Measurements from ENCODE around the gene DGCR2. TPM values are rescaled to one million over a fixed set of nuclear protein-coding genes. Genes with fewer than 3 reads are reported as not detected.
"Not testable (repeated sequence)": the region's sequence is repeated elsewhere in the genome, so short reads cannot be mapped to it uniquely, and the experiment has no call there.

DGCR2 gene
- total and polyA plus RNA-seq, 4 experiments from 2014 or later, result 33.1 to 66.7 (median 56.6) TPM

- peaks cover 13 to 30% (median 17%) of the 10 kb centered on the region in 4 donors for H3K4me1 Mint-ChIP-seq
- no peaks in the 10 kb centered on the region for H3K9me3 Mint-ChIP-seq
- peak overlapping the region in 2 of 7 donors; percentile 17 to 18 for H3K27ac Mint-ChIP-seq
- H3K4me1 ChIP-seq (ENCODE audit: insufficient read depth, low read length), result peaks cover 1% of the 10 kb centered on the region
- no peaks in the 10 kb centered on the region for H3K27me3 ChIP-seq (ENCODE audit: insufficient read depth, low read length)
- H3K4me3 ChIP-seq (ENCODE audit: low read length in 2 of 2), result no peak overlapping the region
- H3K4me3 Mint-ChIP-seq, result no peak overlapping the region
- no peaks in the 10 kb centered on the region for H3K9me3 ChIP-seq (ENCODE audit: control insufficient read depth in 1 of 2, low read length in 2 of 2)
- intact Hi-C loops (cut with micrococcal nuclease), result no loop called here
- no peak overlapping the region for H3K27ac ChIP-seq (ENCODE audit: low read depth, low read length)
- no peaks in the 10 kb centered on the region for H3K27me3 Mint-ChIP-seq
- ChIA-PET CTCF (ENCODE audit: partially characterized antibody) (no interaction called here), POLR2A (ENCODE audit: partially characterized antibody) (no interaction called here)
- H3K36me3 ChIP-seq (ENCODE audit: insufficient read depth, low read length), result peaks cover 20% of the 10 kb centered on the region
- no peak for DNase-seq
- H3K36me3 Mint-ChIP-seq, result peaks cover 20 to 34% of the 10 kb centered on the region in 2 donors
Observed at GRCh38 chr22:19090586-19091127, 31.6 kb downstream of the DGCR2 start.

DNA sequence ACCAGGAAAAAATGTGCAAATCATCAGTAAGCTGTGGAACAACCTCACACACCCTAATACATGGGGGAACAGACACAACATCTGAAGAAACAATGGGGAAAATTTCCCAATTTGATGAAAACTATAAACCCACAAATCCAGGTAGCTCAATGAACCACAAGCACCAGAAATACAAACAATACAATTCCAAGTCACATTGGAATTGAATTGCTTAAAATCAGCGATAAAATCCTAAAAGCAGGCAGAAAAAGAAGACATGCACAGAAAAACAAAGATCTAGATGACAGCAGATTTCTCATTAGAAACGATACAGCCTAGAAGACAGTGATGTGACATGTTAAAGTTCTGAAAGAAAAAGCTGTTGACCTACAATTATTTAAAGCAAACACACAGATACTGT is 32.0 kb downstream of the DGCR2 start:
- Mint-ChIP-seq H3K4me3 (no peak overlapping the region), H3K9me3 (no peaks in the 10 kb centered on the region), H3K27ac (peak overlapping the region in 1 of 7 donors; percentile 18), H3K4me1 (peaks cover 14 to 34% (median 20%) of the 10 kb centered on the region in 4 donors), H3K36me3 (peaks cover 25 to 38% of the 10 kb centered on the region in 2 donors), H3K27me3 (no peaks in the 10 kb centered on the region)
- ChIA-PET POLR2A (ENCODE audit: partially characterized antibody) (no interaction called here), CTCF (ENCODE audit: partially characterized antibody) (interaction anchor here (1.1 kb wide), 1 partner anchor 9 kb away, joined by 3 read pairs; no protein-coding TSS in a partner anchor)
- intact Hi-C loops (cut with micrococcal nuclease), result no loop called here
- Histone ChIP-seq H3K9me3 (ENCODE audit: control insufficient read depth in 1 of 2, low read length in 2 of 2) (no peaks in the 10 kb centered on the region), H3K4me1 (ENCODE audit: insufficient read depth, low read length) (peaks cover 6% of the 10 kb centered on the region), H3K4me3 (ENCODE audit: low read length in 2 of 2) (no peak overlapping the region), H3K36me3 (ENCODE audit: insufficient read depth, low read length) (peaks cover 25% of the 10 kb centered on the region), H3K27me3 (ENCODE audit: insufficient read depth, low read length) (no peaks in the 10 kb centered on the region), H3K27ac (ENCODE audit: low read depth, low read length) (no peak overlapping the region)
- DNase-seq, result no peak

DNA sequence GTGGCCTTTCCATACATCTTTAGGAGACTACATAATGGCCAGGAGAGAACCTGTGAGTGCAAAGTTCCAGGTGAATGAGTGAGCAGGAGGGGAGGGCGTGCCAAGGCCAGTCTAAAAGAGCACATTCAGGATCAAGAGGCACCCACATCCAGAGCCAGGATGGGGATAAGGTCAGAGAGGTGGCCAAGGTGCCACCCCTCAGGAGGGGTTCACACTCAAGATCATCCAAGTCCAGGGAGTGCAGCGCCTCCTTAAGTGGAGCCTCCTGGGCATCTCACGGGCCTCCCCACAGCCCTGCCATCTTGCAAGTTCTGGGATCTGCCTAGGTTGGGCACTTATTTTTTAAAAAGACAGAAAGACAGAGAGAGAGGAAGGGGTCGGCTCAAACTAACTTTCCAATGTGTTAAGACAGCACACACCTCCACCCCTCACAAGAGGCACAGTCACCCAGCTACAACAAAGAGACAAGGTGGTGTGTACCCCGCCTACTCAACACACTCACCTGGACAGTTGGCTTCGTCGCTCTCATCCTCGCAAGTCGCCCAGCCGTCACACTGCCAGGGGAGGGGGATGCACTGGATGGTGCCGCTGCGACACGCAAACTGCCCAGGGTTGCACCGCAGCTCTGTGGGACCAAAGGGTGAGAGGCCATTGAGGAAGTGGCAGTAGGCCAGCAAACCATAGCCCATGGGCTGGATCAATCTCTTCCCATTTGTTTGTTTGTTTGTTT is 33.2 kb downstream of the DGCR2 start:
- H3K27me3 Mint-ChIP-seq, result no peaks in the 10 kb centered on the region
- no peak for DNase-seq
- H3K4me1 Mint-ChIP-seq, result peaks cover 13 to 36% (median 21%) of the 10 kb centered on the region in 4 donors
- Histone ChIP-seq H3K9me3 (ENCODE audit: control insufficient read depth in 1 of 2, low read length in 2 of 2) (no peaks in the 10 kb centered on the region), H3K4me3 (ENCODE audit: low read length in 2 of 2) (no peak overlapping the region), H3K27ac (ENCODE audit: low read depth, low read length) (no peak overlapping the region), H3K27me3 (ENCODE audit: insufficient read depth, low read length) (no peaks in the 10 kb centered on the region), H3K4me1 (ENCODE audit: insufficient read depth, low read length) (peaks cover 6% of the 10 kb centered on the region), H3K36me3 (ENCODE audit: insufficient read depth, low read length) (peaks cover 27% of the 10 kb centered on the region)
- peaks cover 28 to 39% of the 10 kb centered on the region in 2 donors for H3K36me3 Mint-ChIP-seq
- peak overlapping the region in 2 of 7 donors; percentile 62 to 70 for H3K27ac Mint-ChIP-seq
- intact Hi-C loops (cut with micrococcal nuclease), result no loop called here
- H3K9me3 Mint-ChIP-seq, result no peaks in the 10 kb centered on the region
- no peak overlapping the region for H3K4me3 Mint-ChIP-seq
- CTCF ChIA-PET (ENCODE audit: partially characterized antibody), result interaction anchor here (1.1 kb wide), 1 partner anchor 10 kb away, joined by 3 read pairs; no protein-coding TSS in a partner anchor
- POLR2A ChIA-PET (ENCODE audit: partially characterized antibody), result no interaction called here

DNA sequence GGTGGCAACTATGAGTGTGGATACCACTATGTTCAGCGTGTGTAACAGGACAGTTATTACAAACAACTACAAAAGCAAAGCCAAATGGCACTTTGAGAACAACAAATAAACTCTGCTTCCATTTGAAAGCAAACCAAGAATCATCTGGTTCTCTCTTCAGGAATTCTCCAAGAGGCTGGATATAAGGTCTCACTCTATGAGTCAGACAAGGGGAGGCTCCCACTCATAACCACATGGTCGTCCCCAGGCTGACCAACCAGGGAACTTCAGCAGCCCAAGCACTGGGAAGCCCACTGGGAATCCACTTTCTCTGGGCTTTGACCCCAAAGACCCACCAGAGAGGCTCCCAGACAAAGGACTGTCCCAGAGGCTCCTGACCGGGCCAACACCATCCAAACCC is 35.3 kb downstream of the DGCR2 start:
- POLR2A ChIA-PET (ENCODE audit: partially characterized antibody), result no interaction called here
- no peaks in the 10 kb centered on the region for H3K27me3 Mint-ChIP-seq
- Histone ChIP-seq H3K27me3 (ENCODE audit: insufficient read depth, low read length) (no peaks in the 10 kb centered on the region), H3K27ac (ENCODE audit: low read depth, low read length) (no peak overlapping the region), H3K4me3 (ENCODE audit: low read length in 2 of 2) (no peak overlapping the region), H3K4me1 (ENCODE audit: insufficient read depth, low read length) (peaks cover 6% of the 10 kb centered on the region), H3K36me3 (ENCODE audit: insufficient read depth, low read length) (peaks cover 35% of the 10 kb centered on the region), H3K9me3 (ENCODE audit: control insufficient read depth in 1 of 2, low read length in 2 of 2) (no peaks in the 10 kb centered on the region)
- no peaks in the 10 kb centered on the region for H3K9me3 Mint-ChIP-seq
- H3K4me3 Mint-ChIP-seq, result no peak overlapping the region
- H3K27ac Mint-ChIP-seq, result peak overlapping the region in 2 of 7 donors; percentile 12 to 57
- H3K4me1 Mint-ChIP-seq, result peaks cover 12 to 36% (median 19%) of the 10 kb centered on the region in 4 donors
- H3K36me3 Mint-ChIP-seq, result peaks cover 30 to 42% of the 10 kb centered on the region in 2 donors
- intact Hi-C loops (cut with micrococcal nuclease), result no loop called here
- DNase-seq, result no peak
- CTCF ChIA-PET (ENCODE audit: partially characterized antibody), result no interaction called here

- Mint-ChIP-seq H3K9me3 (no peaks in the 10 kb centered on the region), H3K4me3 (no peak overlapping the region), H3K27me3 (no peaks in the 10 kb centered on the region), H3K4me1 (peaks cover 12 to 36% (median 19%) of the 10 kb centered on the region in 4 donors), H3K36me3 (peaks cover 30 to 43% of the 10 kb centered on the region in 2 donors), H3K27ac (peak overlapping the region in 2 of 7 donors; percentile 12 to 57)
- Histone ChIP-seq H3K4me3 (ENCODE audit: low read length in 2 of 2) (no peak overlapping the region), H3K36me3 (ENCODE audit: insufficient read depth, low read length) (peaks cover 35% of the 10 kb centered on the region), H3K4me1 (ENCODE audit: insufficient read depth, low read length) (peaks cover 6% of the 10 kb centered on the region), H3K9me3 (ENCODE audit: control insufficient read depth in 1 of 2, low read length in 2 of 2) (no peaks in the 10 kb centered on the region), H3K27me3 (ENCODE audit: insufficient read depth, low read length) (no peaks in the 10 kb centered on the region), H3K27ac (ENCODE audit: low read depth, low read length) (no peak overlapping the region)
- ChIA-PET POLR2A (ENCODE audit: partially characterized antibody) (no interaction called here), CTCF (ENCODE audit: partially characterized antibody) (no interaction called here)
- no peak for DNase-seq
- intact Hi-C loops (cut with micrococcal nuclease), result no loop called here
Observed at GRCh38 chr22:19086417-19086816, 35.8 kb downstream of the DGCR2 start.

DNA sequence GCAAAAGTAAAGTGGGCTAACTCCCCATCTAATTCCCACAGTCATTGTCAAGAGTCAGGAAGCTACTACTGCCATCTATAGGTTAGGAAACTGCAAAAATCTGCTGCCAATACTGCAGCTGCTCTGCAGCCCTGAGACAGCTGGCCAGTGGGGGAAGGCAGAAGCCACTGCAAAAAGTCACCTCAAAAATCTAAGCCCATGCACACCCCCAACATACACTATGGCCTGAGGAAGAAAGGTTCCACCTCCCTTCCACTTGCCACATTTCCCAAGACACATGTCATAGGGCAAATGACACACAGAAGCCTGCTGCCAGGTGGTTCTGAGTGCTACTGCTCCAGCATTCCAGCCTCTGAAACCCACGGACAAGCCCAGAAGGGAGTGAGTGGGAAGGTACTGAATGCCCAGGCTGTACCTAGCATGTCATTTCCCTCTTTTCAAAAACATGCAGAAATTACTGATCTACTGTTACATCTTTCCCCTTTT is 36.9 kb downstream of the DGCR2 start:
- Histone ChIP-seq H3K27ac (ENCODE audit: low read depth, low read length) (no peak overlapping the region), H3K4me3 (ENCODE audit: low read length in 2 of 2) (no peak overlapping the region), H3K4me1 (ENCODE audit: insufficient read depth, low read length) (peaks cover 6% of the 10 kb centered on the region), H3K9me3 (ENCODE audit: control insufficient read depth in 1 of 2, low read length in 2 of 2) (no peaks in the 10 kb centered on the region), H3K27me3 (ENCODE audit: insufficient read depth, low read length) (no peaks in the 10 kb centered on the region), H3K36me3 (ENCODE audit: insufficient read depth, low read length) (peaks cover 35% of the 10 kb centered on the region)
- no peak for DNase-seq
- H3K9me3 Mint-ChIP-seq, result no peaks in the 10 kb centered on the region
- no peak overlapping the region for H3K4me3 Mint-ChIP-seq
- ChIA-PET CTCF (ENCODE audit: partially characterized antibody) (interaction anchor here (0.7 kb wide), 1 partner anchor 27 kb away, joined by 3 read pairs; no protein-coding TSS in a partner anchor), POLR2A (ENCODE audit: partially characterized antibody) (no interaction called here)
- intact Hi-C loops (cut with micrococcal nuclease), result no loop called here
- H3K27me3 Mint-ChIP-seq, result no peaks in the 10 kb centered on the region
- H3K4me1 Mint-ChIP-seq, result peaks cover 16 to 33% (median 20%) of the 10 kb centered on the region in 4 donors
- H3K27ac Mint-ChIP-seq, result peak overlapping the region in 2 of 7 donors; percentile 0 to 24
- H3K36me3 Mint-ChIP-seq, result peaks cover 35 to 46% of the 10 kb centered on the region in 2 donors

DNA sequence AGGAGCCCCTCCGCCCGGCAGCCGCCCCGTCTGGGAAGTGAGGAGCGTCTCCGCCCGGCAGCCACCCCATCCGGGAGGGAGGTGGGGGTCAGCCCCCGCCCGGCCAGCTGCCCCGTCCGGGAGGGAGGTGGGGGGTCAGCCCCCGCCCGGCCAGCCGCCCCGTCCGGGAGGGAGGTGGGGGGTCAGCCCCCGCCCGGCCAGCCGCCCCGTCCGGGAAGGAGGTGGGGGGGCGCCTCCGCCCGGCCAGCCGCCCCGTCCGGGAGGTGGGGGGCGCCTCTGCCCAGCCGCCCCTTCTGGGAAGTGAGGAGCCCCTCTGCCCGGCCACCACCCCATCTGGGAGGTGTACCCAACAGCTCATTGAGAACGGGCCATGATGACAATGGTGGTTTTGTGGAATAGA is 37.6 kb downstream of the DGCR2 start:
- peaks cover 35% of the 10 kb centered on the region for H3K36me3 ChIP-seq (ENCODE audit: insufficient read depth, low read length)
- H3K4me1 ChIP-seq (ENCODE audit: insufficient read depth, low read length); H3K9me3 Mint-ChIP-seq; H3K4me3 ChIP-seq (ENCODE audit: low read length in 2 of 2); H3K27ac Mint-ChIP-seq; H3K27me3 Mint-ChIP-seq; H3K9me3 ChIP-seq (ENCODE audit: control insufficient read depth in 1 of 2, low read length in 2 of 2); DNase-seq; H3K27me3 ChIP-seq (ENCODE audit: insufficient read depth, low read length); intact Hi-C loops (cut with micrococcal nuclease); H3K27ac ChIP-seq (ENCODE audit: low read depth, low read length); H3K4me3 Mint-ChIP-seq; POLR2A ChIA-PET (ENCODE audit: partially characterized antibody): not testable (repeated sequence)
- H3K36me3 Mint-ChIP-seq, result peaks cover 35 to 52% of the 10 kb centered on the region in 2 donors
- CTCF ChIA-PET (ENCODE audit: partially characterized antibody), result interaction anchor here (0.7 kb wide), 1 partner anchor 26 kb away, joined by 3 read pairs; no protein-coding TSS in a partner anchor
- H3K4me1 Mint-ChIP-seq, result peaks cover 18 to 29% (median 20%) of the 10 kb centered on the region in 4 donors
